Ovary (tissue), 3 donors: ENCODE measurements around the gene RBM26.

Experiments used
- EP300 ChIP-seq: sonication (generic); formaldehyde crosslinking; IDR thresholded peaks from one replicate; pipeline ENCODE4 v1.6.1; 2017; ENCODE audit warnings: antibody characterized with exemption
- POLR2A ChIP-seq: fragments of 450-650 bp; IDR thresholded peaks from one replicate; pipeline ENCODE4 v1.6.1; 2017; ENCODE audit warnings: antibody characterized with exemption, mild to moderate bottlenecking, moderate library complexity
- TF ChIP-seq, protein P1 (sequence below), 3 donors: fragments of 450-650 bp in 2 of 3; fragments of 200-600 bp in 1 of 3; IDR thresholded peaks; one replicate each; pipeline versions ENCODE4 v1.5.1 to v1.8.0; 2016 to 2022; ENCODE audit warnings: antibody characterized with exemption in 3 of 3, mild to moderate bottlenecking in 1 of 3
- donor health status: DM: no; HTN: no; CAD: no.

GRCh38 chr13:79295906-79296706 is 109.9 kb downstream of the RBM26 start:
- TF ChIP-seq POLR2A = no peak
- no peak for TF ChIP-seq EP300
- TF ChIP-seq, protein P1, sequence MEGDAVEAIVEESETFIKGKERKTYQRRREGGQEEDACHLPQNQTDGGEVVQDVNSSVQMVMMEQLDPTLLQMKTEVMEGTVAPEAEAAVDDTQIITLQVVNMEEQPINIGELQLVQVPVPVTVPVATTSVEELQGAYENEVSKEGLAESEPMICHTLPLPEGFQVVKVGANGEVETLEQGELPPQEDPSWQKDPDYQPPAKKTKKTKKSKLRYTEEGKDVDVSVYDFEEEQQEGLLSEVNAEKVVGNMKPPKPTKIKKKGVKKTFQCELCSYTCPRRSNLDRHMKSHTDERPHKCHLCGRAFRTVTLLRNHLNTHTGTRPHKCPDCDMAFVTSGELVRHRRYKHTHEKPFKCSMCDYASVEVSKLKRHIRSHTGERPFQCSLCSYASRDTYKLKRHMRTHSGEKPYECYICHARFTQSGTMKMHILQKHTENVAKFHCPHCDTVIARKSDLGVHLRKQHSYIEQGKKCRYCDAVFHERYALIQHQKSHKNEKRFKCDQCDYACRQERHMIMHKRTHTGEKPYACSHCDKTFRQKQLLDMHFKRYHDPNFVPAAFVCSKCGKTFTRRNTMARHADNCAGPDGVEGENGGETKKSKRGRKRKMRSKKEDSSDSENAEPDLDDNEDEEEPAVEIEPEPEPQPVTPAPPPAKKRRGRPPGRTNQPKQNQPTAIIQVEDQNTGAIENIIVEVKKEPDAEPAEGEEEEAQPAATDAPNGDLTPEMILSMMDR (IDR thresholded peaks at IDR 0.05) = no peak
